GM12872 (cell line): ENCODE measurements around the gene TAOK2.

Experiments
- TF ChIP-seq, protein P1 (sequence below): IDR thresholded peaks from 3 replicates; pipeline ENCODE4 v1.5.1; 2011; ENCODE audit warnings: low read depth, mild to moderate bottlenecking, low read length, moderate library complexity; ENCODE audit not compliant: insufficient read depth

Gene TAOK2

GRCh38 chr16:29974291-29975133 is 844 bp downstream of the TAOK2 start:
- TF ChIP-seq, protein P1, sequence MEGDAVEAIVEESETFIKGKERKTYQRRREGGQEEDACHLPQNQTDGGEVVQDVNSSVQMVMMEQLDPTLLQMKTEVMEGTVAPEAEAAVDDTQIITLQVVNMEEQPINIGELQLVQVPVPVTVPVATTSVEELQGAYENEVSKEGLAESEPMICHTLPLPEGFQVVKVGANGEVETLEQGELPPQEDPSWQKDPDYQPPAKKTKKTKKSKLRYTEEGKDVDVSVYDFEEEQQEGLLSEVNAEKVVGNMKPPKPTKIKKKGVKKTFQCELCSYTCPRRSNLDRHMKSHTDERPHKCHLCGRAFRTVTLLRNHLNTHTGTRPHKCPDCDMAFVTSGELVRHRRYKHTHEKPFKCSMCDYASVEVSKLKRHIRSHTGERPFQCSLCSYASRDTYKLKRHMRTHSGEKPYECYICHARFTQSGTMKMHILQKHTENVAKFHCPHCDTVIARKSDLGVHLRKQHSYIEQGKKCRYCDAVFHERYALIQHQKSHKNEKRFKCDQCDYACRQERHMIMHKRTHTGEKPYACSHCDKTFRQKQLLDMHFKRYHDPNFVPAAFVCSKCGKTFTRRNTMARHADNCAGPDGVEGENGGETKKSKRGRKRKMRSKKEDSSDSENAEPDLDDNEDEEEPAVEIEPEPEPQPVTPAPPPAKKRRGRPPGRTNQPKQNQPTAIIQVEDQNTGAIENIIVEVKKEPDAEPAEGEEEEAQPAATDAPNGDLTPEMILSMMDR, result no peak

- TF ChIP-seq, protein P1, result no peak
Measured at GRCh38 chr16:29975134-29975538, 1.5 kb downstream of the TAOK2 start.

GRCh38 chr16:29975811-29976511 is 2.3 kb downstream of the TAOK2 start:
- TF ChIP-seq, protein P1, result no peak

DNA sequence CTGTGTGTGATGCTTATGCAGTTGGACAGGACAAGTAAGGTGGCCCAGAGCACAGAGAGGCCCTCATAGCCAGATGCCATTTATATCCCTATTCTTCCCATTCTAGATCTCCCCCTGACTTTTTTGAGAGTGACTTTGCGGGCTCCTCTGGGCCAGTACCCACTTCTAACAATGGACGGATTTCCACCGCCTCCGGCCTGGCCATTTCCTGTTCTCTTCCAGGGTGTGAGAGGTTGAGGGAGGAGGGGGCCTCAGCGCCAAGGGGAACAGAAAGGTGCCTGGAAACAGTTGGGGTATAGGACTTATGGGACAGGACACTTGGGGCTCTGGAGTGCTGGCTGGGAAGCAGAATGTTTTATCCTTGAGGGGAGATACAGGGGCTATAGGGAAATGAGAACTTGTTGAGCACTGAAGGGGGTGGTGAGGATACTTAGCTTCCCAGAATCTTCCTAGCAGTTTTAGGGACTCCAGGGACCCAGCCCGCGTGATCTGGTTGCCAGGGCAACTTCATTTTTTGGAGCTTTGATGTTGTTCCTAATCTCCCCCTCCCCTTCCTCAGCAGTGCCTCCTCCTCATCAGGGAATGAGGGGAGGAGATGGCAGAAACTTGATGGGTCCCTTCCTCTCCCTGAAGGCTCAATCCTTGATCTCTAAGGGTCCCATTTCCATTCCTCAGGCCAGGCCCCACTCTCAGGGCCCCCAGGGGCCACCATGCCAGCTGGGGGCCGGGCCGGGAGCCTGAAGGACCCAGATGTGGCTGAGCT is 3.6 kb downstream of the TAOK2 start:
- TF ChIP-seq, protein P1, result no peak

GRCh38 chr16:29978081-29978480 is 4.4 kb downstream of the TAOK2 start:
- TF ChIP-seq, protein P1, result no peak

GRCh38 chr16:29978564-29979270 is 5.0 kb downstream of the TAOK2 start:
- TF ChIP-seq, protein P1, result no peak
